Keratinocyte (primary cell): ENCODE results near the gene DSCAM. TPM values are rescaled to one million over a fixed set of nuclear protein-coding genes. Genes with fewer than 3 reads are reported as not detected.

Experiments
- DNase-seq: peaks from one replicate; pipeline ENCODE4 v3.0.0-alpha.2; 2011; ENCODE audit warnings: low read depth, missing footprints, low spot score
- FAIRE-seq: peaks from 2 replicates; lab custom pipeline; 2011; peaks lifted over from hg19 to GRCh38; lab: Jason Lieb, UNC
- H2AFZ ChIP-seq: 2 replicates; pipeline ENCODE4 v1.6.0; 2012; ENCODE audit warnings: low read length, control low read depth, inconsistent platforms; ENCODE audit not compliant: control insufficient read depth
- H3K27ac ChIP-seq: 2 replicates; pipeline ENCODE4 v1.5.1; 2011; ENCODE audit warnings: low read length; ENCODE audit not compliant: control insufficient read depth, insufficient read depth
- H3K27me3 ChIP-seq: 3 replicates; pipeline ENCODE4 v1.6.0; 2011; ENCODE audit warnings: low read length; ENCODE audit not compliant: control insufficient read depth, insufficient read depth; ENCODE audit errors: extremely low read depth
- H3K36me3 ChIP-seq, 2 experiments: 2 replicates in 1 of 2; 3 replicates in 1 of 2; pipeline ENCODE4 v1.5.1; 2011; ENCODE audit warnings: low read length in 2 of 2, mild to moderate bottlenecking in 1 of 2; ENCODE audit not compliant: control insufficient read depth in 2 of 2, insufficient read depth in 2 of 2; ENCODE audit errors: extremely low read depth in 1 of 2
- H3K4me1 ChIP-seq: 3 replicates; pipeline ENCODE4 v1.5.1; 2011; ENCODE audit warnings: low read length; ENCODE audit not compliant: control insufficient read depth, insufficient read depth; ENCODE audit errors: extremely low read depth
- H3K4me2 ChIP-seq: 3 replicates; pipeline ENCODE4 v1.6.0; 2011; ENCODE audit warnings: low read depth, low read length; ENCODE audit not compliant: control insufficient read depth, insufficient read depth; ENCODE audit errors: extremely low read depth
- H3K4me3 ChIP-seq, 3 experiments: fragments of 200-600 bp in 1 of 3; sonication (generic) in 1 of 3; 2 replicates in 2 of 3; 3 replicates in 1 of 3; pipeline ENCODE4 v1.5.1; 2011 to 2016; ENCODE audit warnings: low read length in 3 of 3, mild to moderate bottlenecking in 3 of 3, control low read depth in 2 of 3, inconsistent platforms in 1 of 3, low read depth in 1 of 3, mixed read lengths in 1 of 3, mixed run types in 1 of 3, moderate library complexity in 1 of 3; ENCODE audit not compliant: control insufficient read depth in 2 of 3, insufficient read depth in 2 of 3; ENCODE audit errors: extremely low read depth in 1 of 3
- H3K79me2 ChIP-seq: 2 replicates; pipeline ENCODE4 v1.6.0; 2012; ENCODE audit warnings: low read length; ENCODE audit not compliant: control insufficient read depth, insufficient read depth
- H3K9ac ChIP-seq: 3 replicates; pipeline ENCODE4 v1.6.0; 2011; ENCODE audit warnings: low read length; ENCODE audit not compliant: control insufficient read depth, insufficient read depth; ENCODE audit errors: extremely low read depth
- H3K9me1 ChIP-seq: 3 replicates; pipeline ENCODE4 v1.6.0; 2011; ENCODE audit warnings: low read length; ENCODE audit not compliant: control insufficient read depth, insufficient read depth; ENCODE audit errors: extremely low read depth
- H3K9me3 ChIP-seq: 2 replicates; pipeline ENCODE4 v1.5.1; 2012; ENCODE audit warnings: low read depth, low read length; ENCODE audit not compliant: control insufficient read depth
- H4K20me1 ChIP-seq: 3 replicates; pipeline ENCODE4 v1.6.0; 2011; ENCODE audit warnings: low read length; ENCODE audit not compliant: control insufficient read depth, insufficient read depth; ENCODE audit errors: extremely low read depth
- EZH2 ChIP-seq: IDR thresholded peaks from one replicate; pipeline ENCODE4 v1.6.1; 2012; ENCODE audit warnings: inconsistent platforms, mild to moderate bottlenecking, low read length, moderate library complexity
- dilution Hi-C: fragments of 300-500 bp; cut with MboI; formaldehyde crosslinking; loops from one replicate; pipeline ENCODE4 v1.7.0; 2020; ENCODE audit warnings: low sequenced_read_pairs; ENCODE audit not compliant: extremely low pct_ligation_motif_present
- polyA plus RNA-seq, 5 experiments: library from polyadenylated mRNA; depleted of rRNA in 3 of 5; stranded (reverse) in 3 of 5; stranded (forward) in 1 of 5; unstranded in 1 of 5; fragments of >200 nt; gene quantifications; 1 replicate in 1 of 5; 2 replicates in 3 of 5; 3 replicates in 1 of 5; pipeline versions ENCODE4 v1.2.1 to v1.2.3, GENCODE V29; 2011 to 2012; ENCODE audit warnings: missing spikeins in 2 of 5, low read depth in 1 of 5, low replicate concordance in 1 of 5
- TF ChIP-seq, protein P1 (sequence below), 3 experiments: IDR thresholded peaks in 1 of 3; conservative IDR thresholded peaks in 1 of 3; optimal IDR thresholded peaks in 1 of 3; 2 replicates in 2 of 3; 3 replicates in 1 of 3; pipeline versions ENCODE3 to v1.5.1; 2011; ENCODE audit warnings: low read length in 3 of 3, mild to moderate bottlenecking in 3 of 3, moderate library complexity in 2 of 3, control low read depth in 1 of 3, inconsistent platforms in 1 of 3; ENCODE audit not compliant: insufficient read depth in 2 of 3; ENCODE audit errors: extremely low read depth in 1 of 3

The DSCAM gene
- polyA plus RNA-seq, 1 donor (not counting 4 experiments of a cell fraction or from before 2014, with no cell fraction given): 2.1 TPM

DNA sequence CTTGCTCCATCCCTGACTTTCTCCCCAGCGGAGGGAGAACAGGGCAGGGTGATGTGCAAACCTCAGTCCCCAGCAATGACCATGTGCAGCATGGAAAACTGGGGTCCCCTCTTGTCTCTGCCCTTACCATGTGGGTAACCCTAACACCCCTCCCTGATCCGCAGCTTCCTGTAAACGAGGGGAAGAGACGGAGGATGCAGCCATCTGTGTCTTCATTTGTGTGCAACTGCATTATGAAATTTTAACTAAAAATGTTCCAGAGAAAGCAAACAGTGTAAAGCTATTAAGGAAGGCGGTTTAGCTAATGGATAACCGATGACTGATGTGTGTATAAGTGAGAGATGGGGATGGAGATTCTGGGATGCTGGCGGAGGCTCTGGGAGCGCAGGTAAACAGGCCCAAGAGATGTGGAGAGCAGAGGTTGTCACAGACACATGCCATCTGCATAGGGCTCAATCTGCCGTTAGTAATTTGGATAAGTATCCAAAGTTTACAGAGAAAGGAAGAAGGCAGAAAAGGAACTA lies 206.6 kb downstream of the DSCAM start:
- no peaks in the 10 kb centered on the region for H3K4me1 ChIP-seq
- no peaks in the 10 kb centered on the region for H3K9me1 ChIP-seq
- no peak overlapping the region for H3K4me2 ChIP-seq
- no peaks in the 10 kb centered on the region for H3K27me3 ChIP-seq
- no peak overlapping the region for H3K27ac ChIP-seq
- no peaks in the 10 kb centered on the region for H3K36me3 ChIP-seq
- H2AFZ ChIP-seq: no peak overlapping the region
- H4K20me1 ChIP-seq: no peaks in the 10 kb centered on the region
- dilution Hi-C loops: no loop called here
- no peaks in the 10 kb centered on the region for H3K9me3 ChIP-seq
- no peak overlapping the region for H3K9ac ChIP-seq
- DNase-seq: no peak
- no peaks in the 10 kb centered on the region for H3K79me2 ChIP-seq
- H3K4me3 ChIP-seq: no peak overlapping the region
- FAIRE-seq: no peak
- TF ChIP-seq EZH2: no peak
- TF ChIP-seq, protein P1, sequence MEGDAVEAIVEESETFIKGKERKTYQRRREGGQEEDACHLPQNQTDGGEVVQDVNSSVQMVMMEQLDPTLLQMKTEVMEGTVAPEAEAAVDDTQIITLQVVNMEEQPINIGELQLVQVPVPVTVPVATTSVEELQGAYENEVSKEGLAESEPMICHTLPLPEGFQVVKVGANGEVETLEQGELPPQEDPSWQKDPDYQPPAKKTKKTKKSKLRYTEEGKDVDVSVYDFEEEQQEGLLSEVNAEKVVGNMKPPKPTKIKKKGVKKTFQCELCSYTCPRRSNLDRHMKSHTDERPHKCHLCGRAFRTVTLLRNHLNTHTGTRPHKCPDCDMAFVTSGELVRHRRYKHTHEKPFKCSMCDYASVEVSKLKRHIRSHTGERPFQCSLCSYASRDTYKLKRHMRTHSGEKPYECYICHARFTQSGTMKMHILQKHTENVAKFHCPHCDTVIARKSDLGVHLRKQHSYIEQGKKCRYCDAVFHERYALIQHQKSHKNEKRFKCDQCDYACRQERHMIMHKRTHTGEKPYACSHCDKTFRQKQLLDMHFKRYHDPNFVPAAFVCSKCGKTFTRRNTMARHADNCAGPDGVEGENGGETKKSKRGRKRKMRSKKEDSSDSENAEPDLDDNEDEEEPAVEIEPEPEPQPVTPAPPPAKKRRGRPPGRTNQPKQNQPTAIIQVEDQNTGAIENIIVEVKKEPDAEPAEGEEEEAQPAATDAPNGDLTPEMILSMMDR (optimal IDR thresholded peaks at IDR 0.05 in 1 of 3, IDR thresholded peaks at IDR 0.05 in 1 of 3, conservative IDR thresholded peaks at IDR 0.05 in 1 of 3; ENCODE audit: extremely low read depth in 1 of 3, insufficient read depth in 2 of 3, low read length in 3 of 3): no peak

DNA sequence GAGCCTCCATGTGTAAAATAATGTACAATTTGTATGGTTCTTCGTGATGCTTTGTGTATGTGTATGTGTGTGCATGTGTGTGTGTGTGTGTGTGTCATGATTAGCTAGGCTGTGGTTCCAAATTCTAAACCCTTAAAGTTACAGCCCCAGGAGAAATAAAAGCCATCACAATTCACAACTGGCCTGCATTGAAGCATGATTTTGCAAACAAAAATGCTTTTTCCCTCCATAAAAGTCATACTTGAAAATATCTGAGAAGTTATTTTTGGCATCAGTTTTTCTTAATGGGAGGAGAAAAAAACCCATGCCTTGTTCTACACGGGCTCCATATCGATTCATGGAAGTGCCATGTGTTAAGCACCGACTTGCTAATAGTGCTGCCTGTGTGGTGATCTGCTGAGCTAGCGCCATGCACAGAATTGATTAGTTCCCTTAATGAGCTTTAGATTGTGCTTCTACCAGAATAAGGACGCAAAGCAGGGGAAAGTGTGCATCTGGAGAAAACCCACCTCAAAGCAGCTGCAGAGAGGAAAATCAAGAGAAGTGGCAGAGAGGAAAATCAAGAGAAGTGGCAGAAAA lies 207.3 kb downstream of the DSCAM start:
- Histone ChIP-seq H3K9ac (no peak overlapping the region), H3K27ac (no peak overlapping the region), H3K9me1 (no peaks in the 10 kb centered on the region), H3K4me1 (no peaks in the 10 kb centered on the region), H3K79me2 (no peaks in the 10 kb centered on the region), H4K20me1 (no peaks in the 10 kb centered on the region), H2AFZ (no peak overlapping the region), H3K4me3 (no peak overlapping the region), H3K4me2 (no peak overlapping the region), H3K27me3 (no peaks in the 10 kb centered on the region), H3K36me3 (no peaks in the 10 kb centered on the region), H3K9me3 (no peaks in the 10 kb centered on the region)
- dilution Hi-C loops: no loop called here
- TF ChIP-seq, protein P1 (optimal IDR thresholded peaks at IDR 0.05 in 1 of 3, IDR thresholded peaks at IDR 0.05 in 1 of 3, conservative IDR thresholded peaks at IDR 0.05 in 1 of 3; ENCODE audit: extremely low read depth in 1 of 3, insufficient read depth in 2 of 3, low read length in 3 of 3): no peak
- no peak for TF ChIP-seq EZH2
- FAIRE-seq (no peak), DNase-seq (no peak)
